GM19324 (cell line): ENCODE results near the gene ST14.

ENCODE experiments used
- ATAC-seq: cut with Tn5 transposase; IDR thresholded peaks from one replicate; pipeline ENCODE4 v1.9.1; 2021; ENCODE audit warnings: mild to moderate bottlenecking, moderate library complexity; ENCODE audit not compliant: unreplicated experiment, low FRiP score

ST14 gene

GRCh38 chr11:130133716-130134115 lies 25.9 kb upstream of the ST14 start:
- ATAC-seq, result no peak

- ATAC-seq, result no peak
Observed at GRCh38 chr11:130136107-130136506, 23.5 kb upstream of the ST14 start.

- ATAC-seq, result no peak
Observed at GRCh38 chr11:130137999-130138398, 21.6 kb upstream of the ST14 start.

GRCh38 chr11:130139401-130139800 lies 20.2 kb upstream of the ST14 start:
- ATAC-seq, result no peak

- ATAC-seq, result no peak
Observed at GRCh38 chr11:130141561-130142341, 17.8 kb upstream of the ST14 start.

- ATAC-seq, result no peak
Observed at GRCh38 chr11:130144141-130144540, 15.4 kb upstream of the ST14 start.

GRCh38 chr11:130144861-130145281 lies 14.7 kb upstream of the ST14 start:
- ATAC-seq, result no peak

GRCh38 chr11:130145311-130145812 lies 14.2 kb upstream of the ST14 start:
- ATAC-seq, result no peak

- ATAC-seq, result no peak
Observed at GRCh38 chr11:130145975-130146776, 13.4 kb upstream of the ST14 start.

GRCh38 chr11:130146796-130147195 lies 12.8 kb upstream of the ST14 start:
- no peak for ATAC-seq

GRCh38 chr11:130148796-130149326 lies 10.7 kb upstream of the ST14 start:
- no peak for ATAC-seq

GRCh38 chr11:130150790-130151189 lies 8.8 kb upstream of the ST14 start:
- no peak for ATAC-seq

GRCh38 chr11:130151196-130151595 lies 8.4 kb upstream of the ST14 start:
- ATAC-seq, result no peak

GRCh38 chr11:130156108-130157022 lies 3.2 kb upstream of the ST14 start:
- no peak for ATAC-seq

- no peak for ATAC-seq
Observed at GRCh38 chr11:130157101-130157500, 2.5 kb upstream of the ST14 start.

GRCh38 chr11:130157840-130158239 lies 1.7 kb upstream of the ST14 start:
- no peak for ATAC-seq

GRCh38 chr11:130159139-130159538 lies 443 bp upstream of the ST14 start:
- no peak for ATAC-seq

- ATAC-seq, result no peak
Observed at GRCh38 chr11:130160498-130161155, 1.0 kb downstream of the ST14 start.

- no peak for ATAC-seq
Observed at GRCh38 chr11:130161441-130162145, 2.0 kb downstream of the ST14 start.
